HG03469 (cell line): Measurements from ENCODE around the gene KLRC3.
"Not testable (repeated sequence)": the region's sequence is repeated elsewhere in the genome, so short reads cannot be mapped to it uniquely, and the experiment has no call there.

Experiments
- ATAC-seq: cut with Tn5 transposase; IDR thresholded peaks from one replicate; pipeline ENCODE4 v1.9.1; 2021; ENCODE audit warnings: mild to moderate bottlenecking, moderate library complexity, moderate number of reproducible peaks; ENCODE audit not compliant: unreplicated experiment

KLRC3 gene

GRCh38 chr12:10420334-10420733 is at the start of gene KLRC3:
TSS of gene KLRC3 (minus strand) at chr12:10420595. CDS start at chr12:10420550, 45 bp downstream.
- ATAC-seq: not testable (repeated sequence)

GRCh38 chr12:10469701-10470100 is 49.3 kb upstream of the KLRC3 start:
- no peak for ATAC-seq

DNA sequence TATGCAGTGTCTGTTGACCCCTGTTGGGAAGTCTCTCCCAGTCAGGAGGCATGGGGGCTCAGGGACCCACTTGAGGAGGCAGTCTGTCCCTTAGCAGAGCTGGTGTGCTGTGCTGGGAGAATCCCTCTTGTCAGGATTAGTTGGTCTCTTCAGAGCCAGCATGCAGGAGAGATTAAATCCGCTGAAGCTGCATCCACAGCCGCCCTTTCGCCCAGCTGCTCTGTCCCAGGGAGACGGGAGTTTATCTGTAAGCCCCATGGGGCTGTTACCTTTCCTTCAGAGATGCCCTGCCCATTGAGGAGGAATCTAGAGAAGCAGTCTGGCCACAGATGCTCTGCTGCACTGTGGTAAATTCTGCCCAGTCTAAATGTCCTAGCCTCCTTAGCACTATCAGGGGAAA is 45.9 kb upstream of the KLRC3 start:
- no peak for ATAC-seq

DNA sequence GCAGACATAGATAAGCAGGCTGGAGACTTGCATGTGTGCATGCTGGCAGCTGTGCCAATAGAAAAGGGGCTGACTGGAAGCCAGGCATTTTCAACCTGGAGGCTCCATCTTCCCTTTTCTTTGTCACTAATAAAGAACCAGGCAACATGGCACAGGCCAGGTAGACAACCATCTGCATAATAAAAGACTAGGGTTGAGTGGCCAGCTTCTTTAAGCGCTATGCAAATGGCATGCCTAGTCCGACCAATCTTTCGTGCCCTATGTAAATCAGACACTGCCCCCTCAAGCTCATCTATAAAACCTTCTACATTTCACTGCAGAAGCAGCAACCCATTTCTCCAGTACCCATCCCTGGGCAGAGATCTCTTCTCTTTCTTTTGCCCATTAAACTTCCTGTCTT is 37.4 kb upstream of the KLRC3 start:
- no peak for ATAC-seq

GRCh38 chr12:10456856-10457255 is 36.5 kb upstream of the KLRC3 start:
- ATAC-seq: no peak

DNA sequence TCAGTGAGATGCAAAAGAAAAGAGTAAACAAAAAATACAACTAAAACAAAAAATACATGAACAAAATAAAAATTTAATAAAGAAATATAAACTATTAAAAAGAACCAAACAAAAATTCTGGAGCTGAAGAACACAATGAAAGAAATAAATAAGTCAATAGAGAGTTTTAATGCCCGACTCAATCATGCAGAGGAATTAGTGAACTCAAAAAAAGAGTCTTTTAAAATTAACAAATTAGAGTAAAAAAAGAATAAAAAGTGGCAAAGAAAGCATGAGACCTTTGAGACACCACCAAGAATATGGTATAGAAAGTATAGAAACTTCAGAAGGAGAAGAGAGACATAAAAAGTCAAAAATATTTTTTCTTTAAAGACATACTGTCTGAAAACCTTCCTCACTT is 35.4 kb upstream of the KLRC3 start:
- no peak for ATAC-seq

DNA sequence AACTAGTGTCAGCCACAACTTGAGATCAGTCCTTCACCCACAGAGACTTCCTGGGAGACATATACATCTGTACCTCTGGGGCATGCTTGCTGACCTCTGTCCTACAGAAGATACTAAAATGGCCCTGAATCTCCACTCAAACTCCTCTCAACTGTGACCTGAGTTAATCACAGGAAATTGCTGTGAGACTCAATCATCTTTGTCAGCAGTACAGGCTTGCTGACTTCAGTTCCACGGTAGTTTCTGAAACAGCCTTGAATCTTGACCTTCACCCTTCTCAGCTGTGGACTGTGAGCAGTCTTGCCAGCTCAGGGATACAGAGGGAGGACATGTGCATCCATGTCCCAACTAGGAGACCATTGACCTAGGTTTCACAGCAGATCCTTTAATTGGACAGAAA is 34.1 kb upstream of the KLRC3 start:
- no peak for ATAC-seq

DNA sequence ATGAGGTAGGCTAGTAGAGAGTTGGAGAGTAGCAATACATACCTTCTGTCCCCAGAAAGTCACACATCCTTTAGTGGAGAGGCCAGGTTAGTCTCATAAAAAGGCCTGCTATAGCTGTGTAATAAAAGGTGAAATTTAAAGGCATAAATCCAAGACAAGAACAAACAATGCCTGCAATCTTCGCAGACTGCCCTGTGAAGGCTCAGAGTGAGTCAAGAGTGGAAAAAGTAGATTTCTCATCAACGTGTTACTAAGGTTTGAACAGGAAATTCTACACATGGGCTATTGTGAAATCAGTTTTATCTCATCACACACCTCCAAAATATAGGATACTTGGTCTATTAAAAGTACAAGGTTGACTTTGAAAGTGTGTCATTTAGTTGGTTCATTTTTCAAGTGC is 32.8 kb upstream of the KLRC3 start, which contains the start of gene KLRC1:
Gene KLRC1 (minus strand): TSS at position 222 of the 400 bp plus-strand sequence. CDS start 2,221 bp downstream, outside the sequence.
- no peak for ATAC-seq

DNA sequence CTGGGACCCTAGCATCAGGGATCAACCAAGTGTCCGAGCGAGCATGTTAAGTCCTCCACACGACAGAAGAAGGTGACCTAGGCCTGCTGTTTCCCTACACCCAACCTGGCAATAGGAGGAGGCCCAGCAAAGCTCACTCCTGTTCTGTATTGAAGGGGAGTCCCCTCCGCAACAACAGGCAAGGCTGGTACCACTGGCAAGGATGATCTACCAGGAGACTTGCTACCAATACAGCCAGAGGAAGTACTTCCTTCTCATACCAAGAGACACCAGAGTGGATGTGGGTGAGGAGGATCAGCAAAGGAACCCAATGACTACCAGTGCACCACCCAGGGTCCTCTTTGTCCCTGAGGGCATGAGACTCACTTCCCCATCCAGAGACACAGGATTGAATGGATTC is 27.8 kb upstream of the KLRC3 start:
- ATAC-seq: no peak

DNA sequence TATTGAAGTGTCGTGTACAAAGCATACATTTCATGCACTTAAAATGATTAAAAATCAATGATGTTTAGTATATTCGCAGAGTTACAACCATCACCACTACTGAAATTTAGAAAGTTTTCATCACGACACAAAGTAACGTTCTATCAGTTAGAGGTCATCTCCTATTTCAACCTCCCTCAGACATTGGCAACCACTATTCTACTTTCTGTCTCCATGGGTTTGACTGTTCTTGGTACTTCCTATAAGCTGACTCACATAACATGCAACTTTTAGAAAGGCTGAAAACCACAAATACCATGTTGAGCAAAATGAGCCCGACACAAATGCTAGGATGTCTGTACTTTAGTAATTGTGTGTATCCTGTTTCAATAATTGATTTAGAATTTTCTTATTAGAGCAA is 25.7 kb upstream of the KLRC3 start:
- ATAC-seq: not testable (repeated sequence)

- ATAC-seq: not testable (repeated sequence)
These were observed 20.7 kb upstream of the KLRC3 start for GRCh38 chr12:10441144-10441543.

DNA sequence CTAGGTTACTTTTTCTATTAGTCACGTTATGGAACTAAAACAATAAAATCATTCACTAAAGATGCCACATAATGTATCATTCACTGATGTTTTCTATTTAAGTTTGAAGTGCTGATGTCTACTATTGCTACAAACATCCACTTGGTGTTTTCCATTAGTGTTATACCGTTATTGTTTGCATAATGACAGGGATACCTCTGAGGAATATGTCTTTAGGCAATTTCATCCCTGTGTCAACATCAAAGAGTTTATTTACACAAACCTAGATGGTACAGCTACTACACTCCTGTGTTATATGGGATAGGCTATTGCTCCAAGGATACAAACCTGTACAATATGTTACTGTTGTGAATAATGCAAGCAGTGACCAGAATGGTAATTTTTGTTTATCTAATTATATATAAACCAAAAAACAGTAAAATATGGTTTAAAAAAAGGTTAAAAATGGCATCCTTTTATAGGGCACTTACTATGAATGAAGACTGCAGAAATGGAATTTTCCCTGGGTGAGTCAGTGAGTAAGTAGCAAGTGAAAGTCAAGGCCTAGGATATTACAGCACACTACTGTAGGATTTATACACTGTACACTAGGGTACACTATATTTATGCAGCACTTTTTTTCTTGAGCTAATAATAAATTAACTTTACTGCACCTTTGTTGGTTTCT is 19.3 kb upstream of the KLRC3 start:
- ATAC-seq: not testable (repeated sequence)

- not testable (repeated sequence) for ATAC-seq
These were observed 17.2 kb upstream of the KLRC3 start for GRCh38 chr12:10437601-10438000.

- ATAC-seq: not testable (repeated sequence)
These were observed 15.4 kb upstream of the KLRC3 start, which contains the start of gene KLRC2 for GRCh38 chr12:10435816-10436215. TSS of gene KLRC2 (minus strand) at chr12:10436010. CDS start at chr12:10435986, 24 bp downstream.

- not testable (repeated sequence) for ATAC-seq
These were observed 10.2 kb upstream of the KLRC3 start for GRCh38 chr12:10430623-10431022.

DNA sequence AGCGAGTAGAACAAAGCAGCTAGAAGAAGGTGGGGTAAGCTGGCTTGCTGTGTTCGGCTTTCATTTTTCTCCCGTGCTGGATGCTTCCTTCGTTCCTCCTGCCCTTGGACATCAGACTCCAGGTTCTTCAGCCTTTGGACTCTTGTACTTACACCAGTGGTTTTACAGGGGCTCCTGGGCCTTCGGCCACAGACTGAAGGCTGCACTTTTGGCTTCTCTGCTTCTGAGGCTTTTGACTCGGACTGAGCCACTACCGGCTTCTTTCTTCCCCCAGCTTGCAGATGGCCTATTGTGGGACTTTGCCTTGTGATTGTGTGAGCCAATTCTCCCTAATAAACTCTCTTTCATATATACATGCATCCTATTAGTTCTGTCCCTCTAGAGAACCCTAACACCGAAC is 5.5 kb upstream of the KLRC3 start:
- not testable (repeated sequence) for ATAC-seq

DNA sequence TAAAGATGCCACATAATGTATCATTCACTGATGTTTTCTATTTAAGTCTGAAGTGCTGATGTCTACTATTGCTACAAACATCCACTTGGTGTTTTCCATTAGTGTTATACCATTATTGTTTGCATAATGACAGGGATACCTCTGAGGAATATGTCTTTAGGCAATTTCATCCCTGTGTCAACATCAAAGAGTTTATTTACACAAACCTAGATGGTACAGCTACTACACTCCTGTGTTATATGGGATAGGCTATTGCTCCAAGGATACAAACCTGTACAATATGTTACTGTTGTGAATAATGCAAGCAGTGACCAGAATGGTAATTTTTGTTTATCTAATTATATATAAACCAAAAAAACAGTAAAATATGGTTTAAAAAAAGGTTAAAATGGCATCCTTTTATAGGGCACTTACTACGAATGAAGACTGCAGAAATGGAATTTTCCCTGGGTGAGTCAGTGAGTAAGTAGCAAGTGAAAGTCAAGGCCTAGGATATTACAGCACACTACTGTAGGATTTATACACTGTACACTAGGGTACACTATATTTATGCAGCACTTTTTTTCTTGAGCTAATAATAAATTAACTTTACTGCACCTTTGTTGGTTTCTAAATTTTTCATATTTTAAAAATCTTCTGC is 4.0 kb upstream of the KLRC3 start:
- not testable (repeated sequence) for ATAC-seq

GRCh38 chr12:10422159-10422558 is 1.8 kb upstream of the KLRC3 start:
- not testable (repeated sequence) for ATAC-seq

DNA sequence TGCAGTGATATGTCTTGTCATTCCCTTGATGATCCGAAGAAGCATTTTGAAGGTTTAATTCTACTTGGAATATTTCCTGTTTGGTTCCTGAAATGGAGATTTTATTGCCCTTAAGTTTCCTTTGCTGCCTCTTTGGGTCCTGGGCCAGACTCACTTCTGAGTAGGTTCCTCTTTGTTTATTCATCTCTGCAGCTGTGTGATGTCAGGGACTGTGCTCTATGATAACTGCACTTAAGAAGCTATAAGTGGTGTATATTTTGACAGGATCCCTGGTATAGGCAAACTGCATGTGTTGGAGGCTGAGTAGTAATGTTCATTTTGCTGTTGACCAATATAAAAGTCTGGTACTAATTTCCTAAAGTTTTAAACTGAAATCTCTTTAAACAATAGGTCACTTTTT is 11.0 kb downstream of the KLRC3 start, which contains the start of gene KLRC4:
Gene KLRC4 (minus strand): TSS at position 366 of the 400 bp plus-strand sequence. CDS start 182 bp downstream, at position 184.
- ATAC-seq: no peak

- ATAC-seq: no peak
These were observed 11.6 kb downstream of the KLRC3 start for GRCh38 chr12:10408842-10409241.

- ATAC-seq: no peak
These were observed 13.7 kb downstream of the KLRC3 start for GRCh38 chr12:10406725-10407124.

DNA sequence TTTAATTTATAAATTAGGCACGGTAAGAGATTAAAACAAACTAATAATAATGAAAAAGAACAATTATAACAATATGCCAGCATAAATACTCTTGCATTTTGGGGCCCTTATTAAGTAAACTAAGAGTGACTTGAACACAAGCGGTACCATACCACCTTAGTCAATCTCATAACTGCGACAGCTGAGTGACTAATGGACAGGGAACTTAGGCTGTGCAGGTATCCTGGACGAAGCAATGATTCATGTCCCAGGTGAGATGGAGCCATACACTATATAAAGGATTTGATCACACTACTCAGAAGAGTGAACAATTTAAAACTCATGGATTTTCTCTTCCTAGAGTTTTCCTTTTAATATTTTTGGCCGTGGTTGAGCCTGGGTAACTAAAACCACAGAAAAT is 15.1 kb downstream of the KLRC3 start:
- ATAC-seq: no peak
